ENCODE measurements around the gene HAPLN2.

The HAPLN2 gene

GRCh38 chr1:156612666-156613065 lies 6.5 kb upstream of the HAPLN2 start:
- H3K9me3 ChIP-seq (ENCODE audit: control insufficient read depth, low read length): no peaks in the 10 kb centered on the region
- no peak overlapping the region for H3K4me2 ChIP-seq (ENCODE audit: low read length)
- TF ChIP-seq CTCF (IDR thresholded peaks at IDR 0.05): no peak
- peaks cover 12% of the 10 kb centered on the region for H3K4me1 ChIP-seq
- H3K27ac ChIP-seq: no peak overlapping the region
- H3K9ac ChIP-seq: no peak overlapping the region
- no peaks in the 10 kb centered on the region for H3K27me3 ChIP-seq (ENCODE audit: control insufficient read depth, insufficient read depth, low read length)
- no peaks in the 10 kb centered on the region for H3K79me2 ChIP-seq
- no peaks in the 10 kb centered on the region for H3K36me3 ChIP-seq (ENCODE audit: control insufficient read depth, insufficient read depth, low read length)
- no peak overlapping the region for H2AFZ ChIP-seq
- no peak overlapping the region for H3K4me3 ChIP-seq (ENCODE audit: low read depth, low read length)

DNA sequence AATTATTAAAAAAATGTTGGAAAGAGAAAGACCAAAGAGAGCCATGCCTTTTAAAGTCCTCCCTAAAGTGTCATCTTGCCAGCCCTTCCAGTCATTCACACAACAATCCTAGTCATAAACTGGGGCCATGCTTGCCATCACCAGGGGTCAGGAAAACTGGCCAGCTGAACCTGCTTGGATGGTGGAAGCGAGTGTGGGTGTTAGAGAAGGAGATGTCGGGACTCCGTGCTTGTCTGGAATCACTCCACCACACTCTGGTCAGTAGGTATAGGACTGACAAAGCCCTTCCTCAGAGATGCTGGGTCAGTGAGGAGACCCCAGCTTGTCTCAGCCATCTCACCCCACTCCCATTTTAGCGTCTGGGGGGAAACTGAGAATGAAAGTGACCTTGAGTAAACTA lies 3.3 kb upstream of the HAPLN2 start:
- Histone ChIP-seq H3K4me3 (ENCODE audit: low read depth, low read length) (peak overlapping the region; percentile 43), H3K9me3 (ENCODE audit: control insufficient read depth, low read length) (no peaks in the 10 kb centered on the region), H3K4me2 (ENCODE audit: low read length) (peak overlapping the region; percentile 58), H3K36me3 (ENCODE audit: control insufficient read depth, insufficient read depth, low read length) (no peaks in the 10 kb centered on the region), H3K79me2 (no peaks in the 10 kb centered on the region), H2AFZ (peak overlapping the region; percentile 75), H3K27me3 (ENCODE audit: control insufficient read depth, insufficient read depth, low read length) (no peaks in the 10 kb centered on the region), H3K9ac (no peak overlapping the region), H3K27ac (peak overlapping the region; percentile 97), H3K4me1 (peaks cover 13% of the 10 kb centered on the region)
- no peak for TF ChIP-seq CTCF (IDR thresholded peaks at IDR 0.05)

- no peaks in the 10 kb centered on the region for H3K27me3 ChIP-seq (ENCODE audit: control insufficient read depth, insufficient read depth, low read length)
- H2AFZ ChIP-seq: peak overlapping the region; percentile 75
- peak overlapping the region; percentile 43 for H3K4me3 ChIP-seq (ENCODE audit: low read depth, low read length)
- no peaks in the 10 kb centered on the region for H3K79me2 ChIP-seq
- H3K36me3 ChIP-seq (ENCODE audit: control insufficient read depth, insufficient read depth, low read length): no peaks in the 10 kb centered on the region
- H3K4me1 ChIP-seq: peaks cover 13% of the 10 kb centered on the region
- H3K9me3 ChIP-seq (ENCODE audit: control insufficient read depth, low read length): no peaks in the 10 kb centered on the region
- H3K9ac ChIP-seq: no peak overlapping the region
- H3K4me2 ChIP-seq (ENCODE audit: low read length): peak overlapping the region; percentile 58
- H3K27ac ChIP-seq: peak overlapping the region; percentile 97
- no peak for TF ChIP-seq CTCF (IDR thresholded peaks at IDR 0.05)
Observed at GRCh38 chr1:156616463-156616862, 2.8 kb upstream of the HAPLN2 start.

- Histone ChIP-seq H3K36me3 (ENCODE audit: control insufficient read depth, insufficient read depth, low read length) (no peaks in the 10 kb centered on the region), H3K4me1 (peaks cover 17% of the 10 kb centered on the region), H2AFZ (no peak overlapping the region), H3K9me3 (ENCODE audit: control insufficient read depth, low read length) (no peaks in the 10 kb centered on the region), H3K4me3 (ENCODE audit: low read depth, low read length) (no peak overlapping the region), H3K27ac (peak overlapping the region; percentile 41), H3K9ac (no peak overlapping the region), H3K79me2 (no peaks in the 10 kb centered on the region), H3K27me3 (ENCODE audit: control insufficient read depth, insufficient read depth, low read length) (no peaks in the 10 kb centered on the region), H3K4me2 (ENCODE audit: low read length) (no peak overlapping the region)
- no peak for TF ChIP-seq CTCF (IDR thresholded peaks at IDR 0.05)
Observed at GRCh38 chr1:156619582-156619955, 354 bp downstream of the HAPLN2 start.

DNA sequence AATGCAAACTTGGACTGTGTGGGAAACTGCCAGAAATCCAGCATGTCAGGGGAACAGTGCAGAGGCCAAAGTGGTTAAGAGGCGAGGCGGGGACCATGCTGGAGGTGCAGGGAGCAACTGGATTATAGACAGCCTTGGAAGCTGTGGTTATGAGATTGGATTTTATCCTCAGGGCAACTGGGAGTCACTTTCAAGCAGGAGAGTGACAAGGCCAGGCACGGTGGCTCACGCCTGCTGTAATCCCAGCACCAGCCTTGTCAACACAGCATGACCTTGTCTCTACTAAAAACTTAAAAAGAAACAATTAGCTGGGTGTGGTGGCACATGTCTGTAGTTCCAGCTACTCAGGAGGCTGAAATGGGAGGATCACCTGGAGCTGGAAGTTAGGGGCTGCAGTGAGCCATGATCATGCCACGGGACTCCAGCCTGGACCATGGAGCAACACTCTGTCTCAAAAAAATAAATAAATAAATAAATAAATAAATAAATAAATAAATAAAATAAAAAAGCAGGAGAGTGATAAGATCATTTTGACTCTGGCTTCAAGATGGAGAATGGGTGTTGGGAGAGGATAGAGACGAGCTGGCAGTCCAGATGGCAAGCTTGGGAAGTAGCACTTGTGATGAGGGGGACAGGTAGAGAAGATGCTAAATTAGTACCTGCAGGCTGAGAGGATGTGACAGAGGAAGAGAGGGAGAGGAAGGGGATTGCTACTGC lies 3.5 kb downstream of the HAPLN2 start:
- Histone ChIP-seq H3K36me3 (ENCODE audit: control insufficient read depth, insufficient read depth, low read length) (no peaks in the 10 kb centered on the region), H3K4me2 (ENCODE audit: low read length) (no peak overlapping the region), H3K27ac (no peak overlapping the region), H3K4me1 (peaks cover 13% of the 10 kb centered on the region), H3K27me3 (ENCODE audit: control insufficient read depth, insufficient read depth, low read length) (peaks cover 4% of the 10 kb centered on the region), H3K9me3 (ENCODE audit: control insufficient read depth, low read length) (no peaks in the 10 kb centered on the region), H3K9ac (no peak overlapping the region), H3K4me3 (ENCODE audit: low read depth, low read length) (no peak overlapping the region), H2AFZ (no peak overlapping the region), H3K79me2 (no peaks in the 10 kb centered on the region)
- TF ChIP-seq CTCF (IDR thresholded peaks at IDR 0.05): no peak

All from parathyroid adenoma (tissue), 2 donors.